Lung microvascular endothelial cell (primary cell): Measurements from ENCODE around the gene ERBB2. TPM values are rescaled to one million over a fixed set of nuclear protein-coding genes. Genes with fewer than 3 reads are reported as not detected.

ENCODE experiments used
- DNase-seq, 2 donors: peaks; one replicate each; pipeline versions ENCODE4 v3.0.0 to v3.0.0-alpha.2; 2010; ENCODE audit warnings: low read depth in 2 of 2
- total RNA-seq: library from RNA; depleted of rRNA; stranded (reverse); fragments of >200 nt; gene quantifications from 2 replicates; pipeline ENCODE4 v1.2.1, GENCODE V29; 2014

ERBB2 gene
- total RNA-seq, 1 donor from 2014 or later = 0.60 TPM

DNA sequence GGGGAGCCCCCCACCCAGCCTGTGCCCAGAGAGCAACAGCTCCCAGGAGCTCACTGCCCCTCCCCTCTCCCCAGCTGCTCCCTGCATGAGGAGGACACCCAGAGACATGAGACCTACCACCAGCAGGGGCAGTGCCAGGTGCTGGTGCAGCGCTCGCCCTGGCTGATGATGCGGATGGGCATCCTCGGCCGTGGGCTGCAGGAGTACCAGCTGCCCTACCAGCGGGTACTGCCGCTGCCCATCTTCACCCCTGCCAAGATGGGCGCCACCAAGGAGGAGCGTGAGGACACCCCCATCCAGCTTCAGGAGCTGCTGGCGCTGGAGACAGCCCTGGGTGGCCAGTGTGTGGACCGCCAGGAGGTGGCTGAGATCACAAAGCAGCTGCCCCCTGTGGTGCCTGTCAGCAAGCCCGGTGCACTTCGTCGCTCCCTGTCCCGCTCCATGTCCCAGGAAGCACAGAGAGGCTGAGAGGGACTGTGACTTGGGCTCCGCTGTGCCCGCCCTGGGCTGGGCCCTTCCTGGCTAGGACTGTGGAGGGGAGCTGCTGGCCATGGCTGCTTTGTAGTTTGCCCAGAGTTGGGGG, 34.1 kb upstream of the ERBB2 start:
- no peak for DNase-seq

DNA sequence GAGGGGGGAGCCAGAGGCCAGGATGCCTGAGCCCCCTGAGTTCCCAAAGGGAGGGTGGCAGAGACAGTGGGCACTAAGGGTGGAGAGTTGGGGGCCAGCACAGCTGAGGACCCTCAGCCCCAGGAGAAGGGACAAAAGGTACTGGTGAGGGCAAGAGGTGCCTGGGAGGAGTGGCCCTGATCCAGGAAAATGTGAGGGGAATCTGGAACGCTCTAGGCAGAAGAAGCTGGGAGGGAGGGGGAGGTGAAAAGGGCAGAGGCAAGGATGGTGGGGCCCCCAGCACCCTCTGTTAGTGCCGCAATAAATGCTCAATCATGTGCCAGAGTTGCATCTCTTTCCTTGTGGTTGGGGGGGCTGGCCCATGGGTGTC, 33.6 kb upstream of the ERBB2 start:
- DNase-seq = no peak

DNA sequence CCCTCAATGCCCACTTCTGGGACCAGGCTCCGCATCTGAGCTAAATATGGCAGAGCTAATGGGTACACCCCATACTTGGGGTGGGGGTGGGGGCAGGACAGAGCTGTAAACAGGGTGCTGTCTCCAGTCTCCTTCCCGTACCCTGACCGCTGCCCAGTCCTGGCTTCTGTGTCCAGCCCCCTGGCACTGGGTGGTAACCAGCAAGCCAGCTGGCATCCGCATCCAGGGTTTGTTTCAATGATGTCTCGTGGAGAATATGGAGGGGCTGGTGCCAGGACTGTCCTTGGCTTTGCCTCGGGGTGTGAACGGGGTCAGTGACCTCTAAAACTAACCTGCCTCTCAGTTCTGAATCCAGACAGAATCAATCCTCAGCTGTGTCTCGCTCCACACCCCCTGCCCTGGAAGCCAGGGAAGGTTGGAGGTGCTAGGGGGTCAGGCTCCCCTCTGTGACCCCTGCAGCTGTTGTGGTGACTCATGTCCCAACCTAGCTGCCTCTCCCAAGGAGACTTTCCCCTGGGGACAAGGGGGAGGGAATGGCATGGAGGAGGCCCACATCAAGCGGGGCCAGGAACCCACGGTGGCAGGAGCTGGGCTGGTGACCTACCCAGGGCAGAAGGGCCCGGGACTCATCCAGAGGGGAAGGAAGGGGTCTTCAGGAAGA, 33.1 kb upstream of the ERBB2 start:
- DNase-seq = no peak

DNA sequence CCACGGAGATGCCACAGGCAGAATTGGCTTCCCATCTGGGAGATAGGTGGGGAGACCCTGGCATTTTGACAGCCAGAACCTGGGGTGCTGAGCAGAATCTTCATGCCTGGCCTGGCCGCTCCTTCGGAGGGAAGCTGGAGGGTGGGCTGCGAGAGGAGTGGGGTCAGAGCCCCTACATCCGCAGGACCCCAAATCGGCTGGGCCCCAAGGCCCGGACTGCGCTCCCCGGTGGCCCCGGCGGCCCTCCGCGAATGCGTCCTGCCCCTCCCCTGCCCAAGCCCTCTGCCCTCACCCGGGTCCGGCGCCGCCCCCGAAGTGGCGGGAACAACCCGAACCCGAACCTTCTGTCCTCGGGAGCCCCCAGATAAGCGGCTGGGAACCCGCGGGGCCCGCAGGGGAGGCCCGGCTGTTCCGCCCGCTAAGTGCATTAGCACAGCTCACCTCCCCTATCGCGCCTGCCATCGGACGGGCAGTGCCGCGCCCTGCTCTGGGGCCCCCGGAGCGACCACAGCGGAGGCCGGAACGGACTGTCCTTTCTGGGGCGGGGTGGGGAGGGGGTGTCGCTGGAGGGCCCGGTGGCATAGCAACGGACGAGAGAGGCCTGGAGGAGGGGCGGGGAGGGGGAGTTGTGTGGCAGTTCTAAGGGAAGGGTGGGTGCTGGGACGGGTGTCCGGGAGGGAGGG, 32.5 kb upstream of the ERBB2 start:
- DNase-seq = no peak

DNA sequence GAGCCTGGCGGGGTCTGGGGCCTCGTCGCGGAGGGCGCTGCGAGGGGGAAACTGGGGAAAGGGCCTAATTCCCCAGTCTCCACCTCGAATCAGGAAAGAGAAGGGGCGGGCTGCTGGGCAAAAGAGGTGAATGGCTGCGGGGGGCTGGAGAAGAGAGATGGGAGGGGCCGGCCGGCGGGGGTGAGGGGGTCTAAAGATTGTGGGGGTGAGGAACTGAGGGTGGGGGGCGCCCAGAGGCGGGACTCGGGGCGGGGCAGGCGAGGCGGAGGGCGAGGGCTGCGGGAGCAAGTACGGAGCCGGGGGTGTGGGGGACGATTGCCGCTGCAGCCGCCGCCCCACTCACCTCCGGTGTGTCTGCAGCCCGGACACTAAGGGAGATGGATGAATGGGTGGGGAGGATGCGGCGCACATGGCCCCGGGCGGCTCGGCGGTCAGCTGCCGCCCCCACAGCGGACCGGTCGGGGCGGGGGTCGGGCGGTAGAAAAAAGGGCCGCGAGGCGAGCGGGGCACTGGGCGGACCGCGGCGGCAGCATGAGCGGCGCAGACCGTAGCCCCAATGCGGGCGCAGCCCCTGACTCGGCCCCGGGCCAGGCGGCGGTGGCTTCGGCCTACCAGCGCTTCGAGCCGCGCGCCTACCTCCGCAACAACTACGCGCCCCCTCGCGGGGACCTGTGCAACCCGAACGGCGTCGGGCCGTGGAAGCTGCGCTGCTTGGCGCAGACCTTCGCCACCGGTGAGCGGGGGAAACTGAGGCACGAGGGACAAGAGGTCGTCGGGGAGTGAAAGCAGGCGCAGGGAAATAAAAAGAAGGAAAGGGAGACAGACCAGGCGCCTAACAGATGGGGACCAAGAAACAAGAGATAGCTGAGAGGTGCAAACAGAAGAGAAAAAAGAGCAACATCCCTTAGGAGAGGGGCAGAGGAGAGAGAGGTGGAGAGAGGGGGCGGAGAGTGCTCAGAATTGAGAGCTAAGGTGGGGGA, 31.6 kb upstream of the ERBB2 start, which contains the start of gene PNMT:
Gene PNMT, plus strand, starts transcription at position 509 of the 980 bp plus-strand sequence. Its CDS starts 23 bp downstream, at position 532.
- DNase-seq = peak; percentile 65 to 84

DNA sequence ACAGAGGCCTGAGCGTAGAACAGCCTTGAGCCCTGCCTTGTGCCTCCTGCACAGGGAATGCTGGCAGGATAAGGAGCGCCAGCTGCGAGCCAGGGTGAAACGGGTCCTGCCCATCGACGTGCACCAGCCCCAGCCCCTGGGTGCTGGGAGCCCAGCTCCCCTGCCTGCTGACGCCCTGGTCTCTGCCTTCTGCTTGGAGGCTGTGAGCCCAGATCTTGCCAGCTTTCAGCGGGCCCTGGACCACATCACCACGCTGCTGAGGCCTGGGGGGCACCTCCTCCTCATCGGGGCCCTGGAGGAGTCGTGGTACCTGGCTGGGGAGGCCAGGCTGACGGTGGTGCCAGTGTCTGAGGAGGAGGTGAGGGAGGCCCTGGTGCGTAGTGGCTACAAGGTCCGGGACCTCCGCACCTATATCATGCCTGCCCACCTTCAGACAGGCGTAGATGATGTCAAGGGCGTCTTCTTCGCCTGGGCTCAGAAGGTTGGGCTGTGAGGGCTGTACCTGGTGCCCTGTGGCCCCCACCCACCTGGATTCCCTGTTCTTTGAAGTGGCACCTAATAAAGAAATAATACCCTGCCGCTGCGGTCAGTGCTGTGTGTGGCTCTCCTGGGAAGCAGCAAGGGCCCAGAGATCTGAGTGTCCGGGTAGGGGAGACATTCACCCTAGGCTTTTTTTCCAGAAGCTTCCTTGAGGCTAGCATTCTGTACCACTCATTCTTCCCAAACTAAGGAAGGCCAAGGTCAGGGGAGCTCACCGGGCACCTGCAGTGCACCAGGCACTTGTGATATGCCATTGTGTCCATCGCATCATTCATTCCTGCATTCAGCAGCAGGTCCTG, 29.7 kb upstream of the ERBB2 start:
- no peak for DNase-seq

DNA sequence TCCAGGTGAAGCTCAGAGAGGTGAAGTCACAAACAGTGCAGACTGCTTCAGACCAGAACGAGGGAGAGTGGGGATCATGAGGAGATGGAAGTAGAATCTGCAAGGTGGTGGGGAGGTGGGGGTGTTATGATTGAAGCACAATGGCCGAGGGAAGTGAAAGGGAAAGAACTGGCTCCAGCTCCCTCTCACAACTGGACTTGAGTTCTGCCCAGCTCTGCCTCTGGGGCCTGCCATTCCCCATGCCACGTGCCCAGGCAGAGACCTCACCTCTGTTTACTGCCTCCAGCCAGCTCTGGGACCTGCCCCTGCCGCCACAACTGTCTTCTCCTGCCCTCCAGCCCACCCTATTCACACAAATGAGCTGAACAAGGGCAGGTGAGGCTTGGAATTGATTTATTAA, 29.1 kb upstream of the ERBB2 start:
- DNase-seq = no peak

DNA sequence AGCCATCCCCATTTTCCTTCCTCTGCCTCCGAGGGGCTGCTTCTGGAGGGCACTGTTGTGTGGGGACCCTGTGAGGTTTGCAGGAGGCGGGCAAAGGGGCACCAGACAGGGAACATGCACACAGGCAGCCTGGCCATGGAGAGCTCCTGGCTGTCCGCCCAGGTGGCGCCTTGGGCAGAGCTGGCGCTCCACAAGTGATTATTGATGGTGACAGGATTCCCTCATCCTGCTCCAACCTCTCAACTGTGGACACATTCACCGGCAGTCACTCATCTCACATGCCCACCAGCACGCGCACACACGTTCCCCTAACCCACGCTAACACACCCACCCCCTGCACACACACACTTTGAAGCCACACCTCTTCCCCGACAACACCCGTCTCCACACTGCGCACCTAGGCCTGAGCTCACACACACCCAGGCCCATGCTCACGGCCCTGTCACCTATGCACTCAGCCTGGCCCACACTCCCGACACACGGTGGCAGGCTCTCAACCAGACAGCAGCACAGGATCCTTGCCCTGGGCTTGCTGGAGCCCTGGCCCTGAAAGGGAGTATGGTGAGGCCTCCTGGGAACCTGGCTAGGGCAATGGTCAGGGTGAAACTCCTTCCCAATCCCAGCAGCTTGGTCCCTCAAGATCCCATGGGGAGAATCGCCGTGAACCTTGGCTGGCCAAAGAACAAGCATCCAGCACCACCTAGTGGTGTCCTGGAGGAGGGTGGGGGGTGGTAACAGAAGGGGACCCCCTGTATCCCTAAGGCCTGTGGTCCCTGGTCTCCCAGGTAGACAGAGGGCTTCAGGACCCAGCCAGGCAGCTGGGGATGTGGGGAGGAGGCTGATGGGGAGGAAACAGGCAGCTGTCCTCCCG, 28.0 kb upstream of the ERBB2 start:
- peak; percentile 57 to 70 for DNase-seq

DNA sequence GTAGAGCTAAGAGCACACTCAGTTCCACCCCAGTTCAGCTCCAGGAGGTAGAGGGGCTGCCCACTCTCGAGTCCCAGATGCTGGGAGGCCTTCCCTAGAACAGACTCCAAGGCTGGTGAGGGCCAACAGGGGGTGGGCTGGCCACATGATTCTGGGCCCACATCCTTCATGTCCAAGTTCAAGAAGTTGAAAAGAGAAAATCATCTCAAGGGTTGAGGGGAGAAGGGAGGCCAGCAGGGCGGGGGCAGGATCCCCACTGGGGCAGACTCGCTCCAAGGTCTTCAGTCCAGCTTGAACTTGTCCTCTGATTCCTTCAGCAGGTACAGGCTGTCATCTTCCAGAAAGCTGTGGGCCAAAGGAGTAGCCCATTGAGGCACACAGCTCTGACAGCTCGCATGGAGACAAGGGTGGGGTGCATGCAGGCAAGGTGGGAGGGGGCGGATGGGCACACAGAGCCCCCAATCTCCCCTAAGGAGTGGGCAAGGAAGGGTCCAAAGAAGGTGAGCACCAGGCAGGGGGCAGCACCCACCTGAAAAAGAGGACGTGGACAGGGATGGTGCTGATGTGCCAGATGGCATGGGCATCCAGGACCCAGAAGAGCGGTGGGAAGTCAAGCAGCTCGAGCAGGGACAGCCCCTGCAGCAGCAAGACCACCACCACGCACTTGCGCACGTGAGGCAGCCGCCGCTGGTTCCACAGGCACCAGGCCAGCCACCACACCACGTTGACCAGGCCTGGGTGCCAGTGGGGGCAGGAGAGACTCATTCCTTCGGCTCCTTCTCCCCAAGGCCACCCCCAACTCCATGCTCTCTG, 27.1 kb upstream of the ERBB2 start:
- no peak for DNase-seq

DNA sequence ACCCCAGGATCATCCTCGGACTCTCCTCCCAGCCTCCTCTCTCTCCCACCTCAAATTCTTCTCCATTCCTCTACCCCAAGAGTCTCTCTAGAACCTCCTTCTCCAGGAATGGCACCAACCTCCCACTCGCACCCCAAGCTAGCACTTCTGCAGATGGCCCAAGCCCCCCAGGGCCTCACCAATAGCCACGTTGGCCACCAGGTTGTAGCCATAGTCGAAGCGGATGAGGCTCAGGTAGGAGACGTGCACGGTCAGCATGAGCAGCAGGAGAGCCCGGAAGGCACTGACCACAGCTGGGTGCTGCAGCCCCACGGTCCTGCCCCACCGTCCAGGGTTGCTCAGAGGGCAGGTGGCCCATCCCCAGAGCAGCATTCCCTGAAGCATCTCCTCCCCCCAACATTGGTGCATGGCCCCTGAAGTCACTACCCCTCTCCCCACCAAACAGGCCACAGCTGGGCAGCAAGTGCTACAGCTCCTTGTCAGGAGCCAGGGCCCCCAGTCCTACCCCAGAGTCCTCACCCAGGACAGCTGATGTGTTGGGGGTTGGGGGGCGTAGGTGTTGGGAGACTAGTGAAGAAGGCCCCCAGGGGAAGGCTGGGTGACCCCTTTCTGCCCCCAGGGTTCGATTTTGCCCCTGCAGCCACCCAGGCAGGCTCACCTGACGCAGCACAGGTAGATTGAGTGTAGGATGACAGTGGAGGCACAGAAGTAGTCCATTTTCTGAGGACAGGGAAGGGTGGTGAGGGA, 26.4 kb upstream of the ERBB2 start:
- no peak for DNase-seq

DNA sequence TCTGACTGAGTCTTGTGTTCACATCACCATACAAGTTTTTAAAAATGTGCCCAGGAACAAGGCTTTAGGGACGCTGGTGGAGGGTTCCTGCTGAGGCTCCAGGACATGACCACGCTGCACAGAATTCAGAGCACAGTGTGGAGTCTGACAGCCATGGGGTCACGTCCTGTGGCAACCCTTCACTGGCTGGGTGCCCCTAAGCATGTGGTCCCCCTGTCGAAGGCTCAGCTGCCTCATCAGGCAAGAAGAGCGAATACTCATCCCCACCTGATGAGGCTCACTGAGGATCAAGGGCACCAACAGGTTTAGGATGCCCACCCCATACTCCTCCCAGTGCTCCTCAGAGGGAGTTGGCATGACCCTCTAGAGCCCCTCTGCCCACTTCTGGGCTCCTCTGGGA, 25.7 kb upstream of the ERBB2 start:
- DNase-seq = no peak

DNA sequence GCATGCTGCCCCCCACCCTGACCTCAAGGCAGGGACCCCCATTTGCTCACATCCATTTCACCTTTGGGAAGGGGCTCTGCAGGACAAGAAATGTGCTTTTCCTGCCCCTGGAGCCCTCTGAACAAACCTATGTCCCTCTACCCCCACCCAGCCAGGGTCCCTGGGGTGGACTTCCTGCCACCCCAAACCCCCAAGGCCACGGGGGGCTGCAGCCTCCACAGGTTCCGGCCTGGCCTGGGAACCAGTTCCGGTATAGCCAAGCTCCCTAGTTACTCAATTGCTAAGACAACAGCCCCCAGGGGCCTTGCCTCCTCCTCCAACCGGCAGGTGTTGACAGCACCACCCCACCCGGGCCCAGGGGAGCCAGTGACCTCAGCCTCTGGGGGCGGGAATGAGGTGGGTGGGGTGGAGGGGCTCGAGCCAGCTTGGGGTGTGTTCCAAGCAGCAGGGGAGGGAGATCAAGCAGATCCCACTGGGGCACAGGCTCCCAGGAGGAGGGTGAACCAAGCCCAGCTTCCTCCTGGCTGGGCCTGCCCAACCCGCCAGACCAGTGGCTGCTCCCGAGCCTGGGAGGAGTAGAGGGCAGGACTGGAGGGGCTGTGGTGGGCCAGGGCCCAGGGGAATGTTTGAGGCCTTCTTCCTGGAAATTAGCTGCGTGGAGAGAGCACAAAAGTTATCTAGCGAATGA, 25.0 kb upstream of the ERBB2 start:
- no peak for DNase-seq

DNA sequence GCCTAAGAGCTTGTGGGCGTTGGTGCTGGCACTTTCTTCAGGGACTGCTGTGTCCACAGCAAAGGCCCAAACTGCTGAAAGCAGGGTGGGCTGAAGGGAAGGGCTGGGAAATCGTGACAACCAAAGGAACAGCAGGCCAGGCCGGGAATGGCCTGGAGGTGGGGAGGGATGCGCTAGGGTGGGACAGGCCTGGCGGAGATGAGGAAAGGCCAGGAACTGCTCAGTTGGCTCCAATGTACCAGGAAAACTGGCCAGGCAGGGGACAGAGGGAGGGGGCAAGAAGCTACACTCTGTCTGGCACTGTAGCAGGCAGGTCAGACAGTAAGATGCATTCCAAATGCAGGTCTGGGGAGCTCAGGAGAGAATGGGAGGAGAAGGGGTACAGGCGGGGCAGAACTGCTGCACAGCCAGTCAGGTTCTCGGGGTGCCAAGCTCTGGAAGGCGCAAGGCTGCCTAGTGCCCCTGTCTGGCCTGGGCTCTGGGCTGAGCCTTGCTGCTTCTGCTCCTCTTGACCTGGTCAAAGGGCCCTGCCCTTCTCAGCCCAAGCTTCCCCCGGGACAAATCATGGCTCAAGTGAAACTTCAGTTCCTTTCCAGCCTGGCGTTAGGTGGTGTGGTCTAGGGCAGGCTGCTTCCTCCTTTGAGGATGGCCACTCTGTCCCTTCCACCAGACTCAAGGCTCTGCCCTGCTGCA, 24.3 kb upstream of the ERBB2 start:
- DNase-seq = no peak

DNA sequence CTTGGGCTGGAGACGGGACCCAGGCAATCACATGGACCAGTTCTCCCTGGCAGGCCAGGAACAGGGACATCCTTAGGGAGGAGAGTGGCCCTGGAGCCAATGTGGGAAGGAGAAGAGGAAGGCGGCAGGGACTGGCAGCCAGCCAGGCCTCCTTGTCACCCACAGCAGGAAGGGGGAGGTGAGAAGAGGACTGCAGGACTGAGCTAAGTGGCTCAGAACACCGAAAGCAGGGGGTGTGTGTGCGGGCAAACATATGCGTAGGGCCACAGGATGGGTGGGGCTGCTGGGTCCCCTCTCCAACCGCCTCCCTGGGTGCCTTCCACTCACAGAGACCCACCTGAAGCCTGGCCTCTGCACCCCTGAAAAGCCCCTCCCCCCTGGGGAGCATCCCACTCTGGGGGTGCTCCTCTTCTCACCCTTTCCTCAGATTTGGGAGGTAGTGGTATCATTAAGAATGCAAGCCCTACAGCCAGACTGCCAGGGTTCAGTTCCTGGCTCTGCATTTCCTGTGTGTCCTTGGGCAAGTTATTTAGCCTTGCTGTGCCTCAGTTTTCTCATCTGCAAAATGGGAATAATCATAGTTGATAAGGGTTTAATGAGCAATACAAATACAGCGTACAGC, 23.6 kb upstream of the ERBB2 start:
- peak in 1 of 2 donors; percentile 24 for DNase-seq

DNA sequence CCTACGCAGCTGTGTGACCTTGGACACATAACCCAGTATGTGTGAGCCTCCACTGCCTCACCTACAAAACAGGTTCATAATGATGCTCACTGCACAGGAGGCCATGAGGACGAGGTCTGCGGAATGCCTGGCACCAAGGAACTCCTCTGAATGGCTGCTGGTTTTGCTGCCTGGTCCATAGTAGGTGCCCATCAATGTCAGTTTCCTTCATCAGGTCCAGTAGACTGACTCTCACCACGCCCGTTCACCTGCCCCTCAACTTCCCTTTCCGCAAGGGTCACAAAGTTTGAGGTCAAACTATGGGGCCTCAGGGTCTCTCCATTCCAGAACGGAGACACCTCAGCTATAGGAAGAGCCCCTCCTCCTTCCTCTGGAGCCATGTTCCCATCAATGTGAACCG, 22.8 kb upstream of the ERBB2 start:
- DNase-seq = no peak

DNA sequence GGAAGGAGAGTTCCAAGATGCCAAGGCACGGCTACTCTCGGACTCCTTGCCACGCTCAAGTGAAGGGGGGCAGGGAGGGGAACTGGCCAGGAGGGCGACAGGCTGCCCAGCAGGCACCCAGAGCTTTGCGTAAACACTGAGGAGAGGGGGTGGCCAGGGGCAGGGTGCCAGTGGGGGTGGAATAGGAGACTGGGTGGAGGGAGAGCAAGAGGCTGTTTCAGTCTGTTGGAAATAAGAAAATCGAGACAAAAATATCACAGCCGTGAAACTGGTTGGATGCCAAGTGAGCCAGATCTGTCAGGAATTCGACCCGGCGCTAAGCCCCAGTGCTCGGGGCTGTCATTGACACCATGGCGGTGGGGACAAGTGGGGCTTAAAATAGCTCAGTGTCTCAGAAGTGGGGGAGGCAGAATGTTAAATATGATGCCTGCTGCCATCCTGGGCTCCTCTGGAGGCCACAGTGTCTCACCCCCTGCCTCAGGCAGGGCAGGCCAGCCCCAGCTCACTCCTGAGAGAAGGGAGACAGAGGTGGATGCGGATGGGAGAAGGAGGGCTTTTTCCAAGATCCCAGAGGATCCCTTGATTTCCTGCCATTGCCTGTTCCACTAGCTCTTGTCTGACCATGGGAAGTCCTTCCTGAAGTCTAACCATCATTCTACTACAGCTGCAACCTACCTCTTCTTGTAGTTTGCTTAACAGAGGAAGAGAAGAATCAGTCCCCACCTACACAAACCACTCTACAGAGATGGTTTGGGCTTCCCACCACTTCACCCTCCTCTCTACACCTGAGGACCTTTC, 22.1 kb upstream of the ERBB2 start:
- DNase-seq = no peak
